ENCODE results near the gene HOXD12. TPM values are rescaled to one million over a fixed set of nuclear protein-coding genes. Genes with fewer than 3 reads are reported as not detected.

Gene HOXD12
- total RNA-seq, 6 experiments from 2014 or later = not detected

- Histone ChIP-seq H3K4me1 (peaks cover 0 to 6% (median 0%) of the 10 kb centered on the region in 4 donors), H3K4me3 (no peak overlapping the region), H3K36me3 (no peaks in the 10 kb centered on the region), H3K27ac (no peak overlapping the region), H3K27me3 (peaks cover 8 to 88% of the 10 kb centered on the region in 2 donors), H3K9me3 (no peaks in the 10 kb centered on the region)
- DNase-seq (peak in 1 of 3 donors; percentile 55), ATAC-seq (peak; percentile 17 to 69 (median 54))
- TF ChIP-seq, protein P1, sequence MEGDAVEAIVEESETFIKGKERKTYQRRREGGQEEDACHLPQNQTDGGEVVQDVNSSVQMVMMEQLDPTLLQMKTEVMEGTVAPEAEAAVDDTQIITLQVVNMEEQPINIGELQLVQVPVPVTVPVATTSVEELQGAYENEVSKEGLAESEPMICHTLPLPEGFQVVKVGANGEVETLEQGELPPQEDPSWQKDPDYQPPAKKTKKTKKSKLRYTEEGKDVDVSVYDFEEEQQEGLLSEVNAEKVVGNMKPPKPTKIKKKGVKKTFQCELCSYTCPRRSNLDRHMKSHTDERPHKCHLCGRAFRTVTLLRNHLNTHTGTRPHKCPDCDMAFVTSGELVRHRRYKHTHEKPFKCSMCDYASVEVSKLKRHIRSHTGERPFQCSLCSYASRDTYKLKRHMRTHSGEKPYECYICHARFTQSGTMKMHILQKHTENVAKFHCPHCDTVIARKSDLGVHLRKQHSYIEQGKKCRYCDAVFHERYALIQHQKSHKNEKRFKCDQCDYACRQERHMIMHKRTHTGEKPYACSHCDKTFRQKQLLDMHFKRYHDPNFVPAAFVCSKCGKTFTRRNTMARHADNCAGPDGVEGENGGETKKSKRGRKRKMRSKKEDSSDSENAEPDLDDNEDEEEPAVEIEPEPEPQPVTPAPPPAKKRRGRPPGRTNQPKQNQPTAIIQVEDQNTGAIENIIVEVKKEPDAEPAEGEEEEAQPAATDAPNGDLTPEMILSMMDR (IDR thresholded peaks at IDR 0.05) = peak; percentile 16 to 65 (median 52)
- no peak for TF ChIP-seq POLR2A (IDR thresholded peaks at IDR 0.05)
- intact Hi-C loops (cut with DNase I) = no loop called here
- 4% methylated on average over 16 of the region's 16 CpGs for WGBS (ENCODE audit: insufficient coverage, low coverage, low lambda C conversion rate, missing lambda C conversion rate)
Measured at GRCh38 chr2:176111309-176111663, 11.7 kb downstream of the HOXD12 start.

DNA sequence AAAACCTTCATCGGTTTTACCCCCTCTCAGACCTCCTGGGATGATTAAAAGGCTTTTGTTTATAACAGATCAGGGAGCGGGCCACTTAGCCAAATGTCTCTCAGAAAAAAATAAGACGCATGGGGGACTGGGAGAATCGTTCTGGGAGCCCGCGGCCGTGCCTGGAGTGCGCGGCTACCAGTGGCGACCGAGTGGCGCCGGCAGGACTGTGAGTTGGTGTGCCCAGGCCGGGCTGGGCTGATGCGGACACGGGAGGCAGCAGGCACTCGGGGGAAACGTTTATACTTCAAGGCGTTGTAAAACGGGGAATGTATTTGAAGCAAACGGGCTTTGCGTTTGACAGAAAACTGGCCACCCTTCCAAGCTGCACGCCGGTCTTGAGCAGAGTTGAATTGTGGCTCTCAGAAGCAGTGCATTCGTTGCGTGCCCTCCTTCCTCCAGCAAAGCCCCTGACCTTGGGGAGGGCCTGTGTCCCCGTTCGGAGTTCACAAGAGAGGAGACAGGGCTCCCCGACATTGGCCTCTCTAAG is 12.3 kb downstream of the HOXD12 start:
- no peak for TF ChIP-seq POLR2A (IDR thresholded peaks at IDR 0.05)
- TF ChIP-seq, protein P1 (IDR thresholded peaks at IDR 0.05) = no peak
- Histone ChIP-seq H3K27me3 (peaks cover 11 to 87% of the 10 kb centered on the region in 2 donors), H3K27ac (no peak overlapping the region), H3K4me1 (peaks cover 0 to under 1% (median 0%) of the 10 kb centered on the region in 4 donors), H3K4me3 (no peak overlapping the region), H3K9me3 (no peaks in the 10 kb centered on the region), H3K36me3 (no peaks in the 10 kb centered on the region)
- WGBS (ENCODE audit: insufficient coverage, low coverage, low lambda C conversion rate, missing lambda C conversion rate) = 2% methylated on average over 26 of the region's 29 CpGs
- ATAC-seq (no peak), DNase-seq (no peak)
- intact Hi-C loops (cut with DNase I) = no loop called here

GRCh38 chr2:176112375-176113302 is 13.0 kb downstream of the HOXD12 start:
- H3K4me3 ChIP-seq = no peak overlapping the region
- intact Hi-C loops (cut with DNase I) = no loop called here

GRCh38 chr2:176114120-176114929 is 14.7 kb downstream of the HOXD12 start:
- H3K9me3 ChIP-seq = no peaks in the 10 kb centered on the region
- WGBS (ENCODE audit: insufficient coverage, low coverage, low lambda C conversion rate, missing lambda C conversion rate) = 7% methylated on average over 22 of the region's 26 CpGs

More at GRCh38 chr2:176112375-176113302, 13.0 kb downstream of the HOXD12 start:
- H3K4me1 ChIP-seq = no peaks in the 10 kb centered on the region
- ATAC-seq = peak in 1 of 4 donors; percentile 10
- no peaks in the 10 kb centered on the region for H3K36me3 ChIP-seq
- DNase-seq = no peak
- TF ChIP-seq, protein P1 (IDR thresholded peaks at IDR 0.05) = no peak
- no peak for TF ChIP-seq POLR2A (IDR thresholded peaks at IDR 0.05)
- no peak overlapping the region for H3K27ac ChIP-seq
- WGBS (ENCODE audit: insufficient coverage, low coverage, low lambda C conversion rate, missing lambda C conversion rate) = 0% methylated on average over 5 of the region's 40 CpGs
- peaks cover 18 to 93% of the 10 kb centered on the region in 2 donors for H3K27me3 ChIP-seq
- H3K9me3 ChIP-seq = no peaks in the 10 kb centered on the region

More at GRCh38 chr2:176114120-176114929, 14.7 kb downstream of the HOXD12 start:
- DNase-seq = no peak
- TF ChIP-seq, protein P1 (IDR thresholded peaks at IDR 0.05) = no peak
- no peak for TF ChIP-seq POLR2A (IDR thresholded peaks at IDR 0.05)
- ATAC-seq = no peak
- Histone ChIP-seq H3K36me3 (no peaks in the 10 kb centered on the region), H3K27ac (no peak overlapping the region), H3K4me1 (no peaks in the 10 kb centered on the region), H3K27me3 (peaks cover 18 to 92% of the 10 kb centered on the region in 2 donors), H3K4me3 (no peak overlapping the region)
- intact Hi-C loops (cut with DNase I) = no loop called here
